Bronchial epithelial cell (primary cell): ENCODE results near the gene TMPRSS3. TPM values are rescaled to one million over a fixed set of nuclear protein-coding genes. Genes with fewer than 3 reads are reported as not detected.
A peak's percentile ranks its signal among the peaks of the same experiment; 100 is the strongest.

Experiments
- DNase-seq: peaks from one replicate; pipeline ENCODE4 v3.0.0-alpha.2; 2010; ENCODE audit warnings: low read depth
- FAIRE-seq: peaks from 2 replicates; lab custom pipeline; 2011; peaks lifted over from hg19 to GRCh38; lab: Jason Lieb, UNC
- H3K27me3 ChIP-seq: 2 replicates; pipeline ENCODE4 v1.5.1; 2011; ENCODE audit warnings: low read length; ENCODE audit not compliant: control insufficient read depth, insufficient read depth
- H3K36me3 ChIP-seq: 2 replicates; pipeline ENCODE4 v1.5.1; 2011; ENCODE audit warnings: low read length; ENCODE audit not compliant: control insufficient read depth, insufficient read depth
- H3K4me3 ChIP-seq: 2 replicates; pipeline ENCODE4 v1.5.1; 2011; ENCODE audit warnings: mild to moderate bottlenecking, low read depth, low read length, control low read depth
- CTCF ChIP-seq: IDR thresholded peaks from 2 replicates; pipeline ENCODE4 v1.5.1; 2011; ENCODE audit warnings: mild to moderate bottlenecking, moderate library complexity, low read length, control low read depth, inconsistent platforms; ENCODE audit not compliant: insufficient read depth, severe bottlenecking
- total RNA-seq: library from RNA; depleted of rRNA; stranded (reverse); fragments of >200 nt; gene quantifications from 2 replicates; pipeline ENCODE4 v1.2.1, GENCODE V29; 2014

TMPRSS3 gene
- total RNA-seq, 1 donor from 2014 or later: under 0.01 TPM

- H3K36me3 ChIP-seq: no peaks in the 10 kb centered on the region
- peaks cover 14% of the 10 kb centered on the region for H3K27me3 ChIP-seq
- H3K4me3 ChIP-seq: no peak overlapping the region
- FAIRE-seq: no peak
- no peak for TF ChIP-seq CTCF
- DNase-seq: no peak
Measured at GRCh38 chr21:42377211-42377950, 18.5 kb downstream of the TMPRSS3 start.

GRCh38 chr21:42376338-42376982, 19.4 kb downstream of the TMPRSS3 start:
- no peaks in the 10 kb centered on the region for H3K36me3 ChIP-seq
- no peak for FAIRE-seq
- no peak overlapping the region for H3K4me3 ChIP-seq
- peak; percentile 39 for TF ChIP-seq CTCF
- DNase-seq: no peak
- peaks cover 14% of the 10 kb centered on the region for H3K27me3 ChIP-seq

- H3K36me3 ChIP-seq: no peaks in the 10 kb centered on the region
Measured at GRCh38 chr21:42375966-42376337, 19.9 kb downstream of the TMPRSS3 start.

GRCh38 chr21:42375506-42375905, 20.3 kb downstream of the TMPRSS3 start:
- TF ChIP-seq CTCF: no peak
- Histone ChIP-seq H3K4me3 (no peak overlapping the region), H3K36me3 (no peaks in the 10 kb centered on the region), H3K27me3 (peaks cover 14% of the 10 kb centered on the region)
- DNase-seq (no peak), FAIRE-seq (no peak)

More at GRCh38 chr21:42375966-42376337, 19.9 kb downstream of the TMPRSS3 start:
- FAIRE-seq (no peak), DNase-seq (no peak)
- Histone ChIP-seq H3K4me3 (no peak overlapping the region), H3K27me3 (peaks cover 14% of the 10 kb centered on the region)
- no peak for TF ChIP-seq CTCF

GRCh38 chr21:42374864-42375499, 20.9 kb downstream of the TMPRSS3 start:
- Histone ChIP-seq H3K27me3 (peaks cover 14% of the 10 kb centered on the region), H3K4me3 (no peak overlapping the region), H3K36me3 (no peaks in the 10 kb centered on the region)
- no peak for TF ChIP-seq CTCF
- no peak for DNase-seq
- no peak for FAIRE-seq
